GM20000 (cell line): ENCODE data around the gene ACSF3.
A peak's percentile ranks its signal among the peaks of the same experiment; 100 is the strongest.

ENCODE experiments used
- DNase-seq: peaks from one replicate; pipeline ENCODE4 v3.0.0; 2012; ENCODE audit warnings: low spot score
- TF ChIP-seq, protein P1 (sequence below): IDR thresholded peaks from 2 replicates; pipeline ENCODE4 v1.5.1; 2012; ENCODE audit warnings: mild to moderate bottlenecking, control low read depth; ENCODE audit errors: extremely low read depth, missing control alignments

ACSF3 gene

DNA sequence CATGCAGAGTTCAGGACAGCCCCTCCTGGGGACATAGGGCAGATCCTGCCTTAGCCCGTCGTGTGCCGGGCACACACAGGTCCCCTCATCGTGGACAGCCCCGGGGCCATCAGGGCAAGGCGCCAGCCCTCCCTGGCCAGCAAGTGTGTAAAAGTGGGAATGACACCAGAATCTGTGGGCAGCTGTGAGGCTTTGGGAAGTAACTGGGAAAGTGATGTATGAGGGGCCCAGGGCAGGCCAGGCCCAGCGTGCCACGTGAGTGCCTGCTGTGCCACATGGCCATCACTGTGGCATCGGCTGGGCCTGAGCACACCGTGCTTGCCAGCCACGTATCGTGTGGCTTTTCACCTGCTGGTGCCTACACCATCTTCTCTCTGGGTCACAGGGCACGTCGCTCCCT is 26.6 kb downstream of the ACSF3 start:
- TF ChIP-seq, protein P1, sequence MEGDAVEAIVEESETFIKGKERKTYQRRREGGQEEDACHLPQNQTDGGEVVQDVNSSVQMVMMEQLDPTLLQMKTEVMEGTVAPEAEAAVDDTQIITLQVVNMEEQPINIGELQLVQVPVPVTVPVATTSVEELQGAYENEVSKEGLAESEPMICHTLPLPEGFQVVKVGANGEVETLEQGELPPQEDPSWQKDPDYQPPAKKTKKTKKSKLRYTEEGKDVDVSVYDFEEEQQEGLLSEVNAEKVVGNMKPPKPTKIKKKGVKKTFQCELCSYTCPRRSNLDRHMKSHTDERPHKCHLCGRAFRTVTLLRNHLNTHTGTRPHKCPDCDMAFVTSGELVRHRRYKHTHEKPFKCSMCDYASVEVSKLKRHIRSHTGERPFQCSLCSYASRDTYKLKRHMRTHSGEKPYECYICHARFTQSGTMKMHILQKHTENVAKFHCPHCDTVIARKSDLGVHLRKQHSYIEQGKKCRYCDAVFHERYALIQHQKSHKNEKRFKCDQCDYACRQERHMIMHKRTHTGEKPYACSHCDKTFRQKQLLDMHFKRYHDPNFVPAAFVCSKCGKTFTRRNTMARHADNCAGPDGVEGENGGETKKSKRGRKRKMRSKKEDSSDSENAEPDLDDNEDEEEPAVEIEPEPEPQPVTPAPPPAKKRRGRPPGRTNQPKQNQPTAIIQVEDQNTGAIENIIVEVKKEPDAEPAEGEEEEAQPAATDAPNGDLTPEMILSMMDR = no peak
- DNase-seq = no peak

DNA sequence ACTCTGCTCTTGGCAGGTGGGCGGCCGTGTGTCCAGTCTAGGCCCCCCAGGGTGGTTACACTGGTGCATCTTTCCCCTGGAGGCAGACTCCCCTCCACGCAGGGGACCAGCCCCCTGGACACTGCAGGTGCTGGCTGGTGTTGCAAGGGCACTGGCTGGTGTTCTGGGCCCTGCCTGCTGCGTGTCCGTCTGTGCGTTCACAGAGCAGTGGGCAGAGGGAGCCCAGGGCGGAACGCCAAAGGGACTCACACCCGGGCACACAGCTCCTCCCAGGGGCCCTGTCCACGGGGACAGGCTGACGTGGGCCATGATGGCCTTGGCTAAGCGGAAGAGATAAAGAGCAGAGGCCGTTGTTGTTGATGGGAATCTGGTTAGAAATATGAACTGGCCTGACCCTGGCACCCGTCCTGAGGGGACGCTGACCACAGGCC is 27.3 kb downstream of the ACSF3 start:
- TF ChIP-seq, protein P1 = no peak
- DNase-seq = no peak

DNA sequence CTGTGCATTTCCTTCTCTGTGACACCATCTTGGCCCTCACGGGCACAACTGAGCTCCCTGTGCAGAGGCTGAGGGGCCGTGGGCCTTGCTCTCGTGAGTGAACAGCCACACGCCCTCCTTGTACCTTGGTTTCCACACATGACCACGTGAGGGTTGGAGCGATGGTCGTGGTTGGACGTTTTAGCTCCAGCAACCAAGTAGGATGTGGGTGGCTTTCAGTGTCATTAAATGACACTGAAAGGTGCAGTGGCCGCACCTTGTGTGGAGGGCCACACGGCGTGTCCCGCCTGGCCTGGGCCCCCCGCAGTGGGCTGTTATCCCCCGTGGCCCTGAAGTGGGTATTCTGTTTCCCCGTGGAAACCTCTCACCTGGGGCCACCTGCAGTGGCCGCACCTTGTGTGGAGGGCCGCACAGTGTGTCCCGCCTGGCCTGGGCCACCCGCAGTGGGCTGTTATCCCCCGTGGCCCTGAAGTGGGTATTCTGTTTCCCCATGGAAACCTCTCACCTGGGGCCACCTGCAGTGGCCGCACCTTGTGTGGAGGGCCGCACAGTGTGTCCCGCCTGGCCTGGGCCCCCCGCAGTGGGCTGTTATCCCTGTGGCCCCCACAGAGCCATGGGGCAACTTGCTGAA is 28.2 kb downstream of the ACSF3 start:
- no peak for DNase-seq
- TF ChIP-seq, protein P1 = no peak

DNA sequence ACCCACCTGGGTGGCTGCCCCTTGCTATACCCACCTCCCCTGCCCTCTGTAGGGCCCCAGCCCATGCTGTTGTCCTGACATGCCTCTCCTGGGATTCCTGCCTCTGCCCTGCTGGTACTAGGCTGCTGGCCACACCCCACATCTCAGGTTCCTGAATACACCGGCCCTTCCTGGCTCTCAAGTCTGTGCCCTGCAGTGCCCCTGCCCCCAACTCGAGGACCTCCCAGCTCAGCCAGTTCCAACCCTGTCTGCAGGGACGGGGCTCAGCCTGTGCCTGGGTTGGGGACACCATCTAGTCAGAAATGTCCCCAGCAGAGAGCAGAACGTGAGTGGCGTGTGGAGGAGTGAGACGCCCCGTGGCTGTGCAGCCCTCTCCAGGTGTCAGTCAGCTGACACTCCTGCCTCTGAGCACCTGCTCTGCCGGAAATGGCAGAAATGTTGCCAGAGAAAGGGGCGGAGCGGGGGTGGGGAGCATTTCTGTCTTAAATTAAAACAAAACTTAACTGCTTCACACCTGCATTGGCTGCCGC is 28.7 kb downstream of the ACSF3 start:
- TF ChIP-seq, protein P1 = no peak
- peak; percentile 87 for DNase-seq

DNA sequence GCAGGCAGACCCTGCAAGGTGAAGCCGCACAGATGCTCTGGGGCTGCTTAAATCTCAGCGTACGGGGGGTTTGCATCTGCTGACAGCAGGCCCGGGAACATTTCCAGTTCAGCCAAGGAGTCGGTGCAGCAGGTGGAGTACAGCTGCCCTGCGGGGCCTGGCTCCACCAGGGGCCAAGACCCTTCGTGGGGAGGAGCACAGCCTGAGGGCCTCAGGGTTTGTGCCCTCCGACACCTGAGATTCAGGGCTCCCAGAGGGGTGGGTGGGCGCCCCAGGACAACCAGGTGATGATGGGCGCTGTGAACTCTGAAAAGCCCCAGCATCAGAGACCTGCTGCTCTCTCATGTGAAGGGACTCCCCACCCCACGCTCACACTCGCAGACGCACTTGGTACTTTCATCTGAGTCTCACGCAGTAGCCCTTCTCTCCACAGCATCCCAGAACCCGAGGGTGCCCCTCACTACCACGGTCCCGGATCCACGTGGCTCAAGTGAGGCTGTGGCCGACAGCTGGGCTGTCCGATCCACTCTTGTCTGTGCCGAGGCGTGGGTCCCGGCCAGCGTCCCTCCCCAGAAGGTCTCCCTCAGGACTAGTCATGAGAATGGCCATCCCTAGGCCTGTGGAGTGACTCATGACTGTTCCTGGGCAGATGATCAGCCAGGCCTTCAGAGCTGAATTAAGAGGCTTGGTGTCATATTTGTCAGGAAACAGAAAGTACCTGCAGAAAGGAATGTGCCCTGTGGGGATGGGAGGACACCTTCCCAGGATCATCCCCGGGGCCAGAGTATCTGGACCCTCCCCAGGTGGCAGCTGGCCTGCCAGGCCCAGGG is 29.6 kb downstream of the ACSF3 start:
- no peak for DNase-seq
- TF ChIP-seq, protein P1 = no peak

DNA sequence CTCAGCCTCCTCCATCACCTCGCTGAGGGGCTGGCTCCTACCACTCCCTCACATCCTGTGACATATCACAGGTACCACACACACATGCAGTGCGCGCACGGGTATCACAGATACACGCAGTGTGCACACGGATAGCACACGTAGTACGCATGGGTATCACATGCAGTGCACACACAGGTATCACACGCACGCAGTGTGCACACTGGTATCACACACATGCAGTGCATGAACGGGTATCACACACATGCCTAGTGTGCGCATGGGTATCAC is 30.1 kb downstream of the ACSF3 start:
- no peak for DNase-seq
- TF ChIP-seq, protein P1 = no peak

DNA sequence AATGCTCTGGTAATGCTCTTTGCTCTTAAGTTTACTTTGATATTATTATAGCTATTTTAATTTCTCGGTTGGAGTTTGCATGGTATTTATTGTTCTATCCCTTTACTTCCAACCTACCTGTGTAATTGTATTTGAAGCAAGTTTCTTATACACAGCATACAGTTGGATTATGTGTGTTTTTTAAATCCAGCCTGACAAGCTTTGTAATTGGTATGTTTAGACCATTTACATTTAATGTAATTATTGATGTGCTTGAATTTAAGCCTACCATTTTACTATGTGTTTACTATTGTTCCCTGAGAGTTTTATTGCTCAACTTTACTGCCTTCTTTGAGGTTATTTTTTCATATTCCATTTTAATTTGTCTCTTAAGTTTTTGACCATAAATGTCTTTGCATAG is 35.7 kb downstream of the ACSF3 start:
- DNase-seq = no peak

More for the DNA sequence above, 35.7 kb downstream of the ACSF3 start:
- TF ChIP-seq, protein P1 = no peak
